Hepatocyte (in vitro differentiated cells): ENCODE data around the gene MDH1B.

Experiments
- CTCF ChIP-seq: fragments of 200-600 bp; sonication (generic); IDR thresholded peaks from 2 replicates; pipeline ENCODE4 v1.5.1; 2016; ENCODE audit warnings: antibody characterized with exemption, mild to moderate bottlenecking; ENCODE audit not compliant: poor library complexity
- EZH2 ChIP-seq: fragments of 200-600 bp; sonication (generic); IDR thresholded peaks from 2 replicates; pipeline ENCODE4 v1.6.1; 2016; ENCODE audit warnings: antibody characterized with exemption, mild to moderate bottlenecking, borderline replicate concordance

- TF ChIP-seq EZH2, result no peak
- TF ChIP-seq CTCF, result no peak
Observed at GRCh38 chr2:206790311-206790935, 25.3 kb upstream of the MDH1B start.
